ENCODE measurements around the gene PAX5.

PAX5 gene

GRCh38 chr9:36939655-36940499 lies 94.2 kb downstream of the PAX5 start:
- H3K9me3 ChIP-seq (ENCODE audit: control insufficient read depth, insufficient read depth, low read depth, low read length): no peaks in the 10 kb centered on the region
- no peak overlapping the region for H3K4me3 ChIP-seq (ENCODE audit: low read depth, low read length)
- no peaks in the 10 kb centered on the region for H3K36me3 ChIP-seq (ENCODE audit: control insufficient read depth in 2 of 2, insufficient read depth in 1 of 2, low read length in 2 of 2)
- H3K4me1 ChIP-seq (ENCODE audit: control insufficient read depth, insufficient read depth, low read length): peaks cover 4% of the 10 kb centered on the region
- POLR2A ChIA-PET: interaction anchor here (0.7 to 1.3 kb wide), 2 partner anchors 15 to 27 kb away, joined by 3 to 4 read pairs; no protein-coding TSS in a partner anchor
- CTCF ChIA-PET: no interaction called here
- no peak overlapping the region for H3K27ac ChIP-seq (ENCODE audit: extremely low read depth, low read depth, low read length)
- TF ChIP-seq ZFP37 (tag by site-specific recombination; IDR thresholded peaks at IDR 0.05) (no peak), GLIS2 (tag by site-specific recombination; IDR thresholded peaks at IDR 0.05) (no peak), ZNF292 (tag by site-specific recombination; IDR thresholded peaks at IDR 0.05; ENCODE audit: borderline replicate concordance, low read depth) (no peak), ZNF184 (tag by site-specific recombination; IDR thresholded peaks at IDR 0.05) (no peak), ZNF548 (tag by site-specific recombination; IDR thresholded peaks at IDR 0.05) (no peak), IKZF3 (tag by site-specific recombination; IDR thresholded peaks at IDR 0.05) (no peak), ZNF610 (tag by site-specific recombination; IDR thresholded peaks at IDR 0.05; ENCODE audit: borderline replicate concordance) (no peak), ZFHX2 (tag by site-specific recombination; conservative IDR thresholded peaks at IDR 0.05) (no peak), ZNF394 (tag by site-specific recombination; IDR thresholded peaks at IDR 0.05; ENCODE audit: borderline replicate concordance) (no peak), ZBTB44 (tag by site-specific recombination; IDR thresholded peaks at IDR 0.05) (0 out of 2 replicates have a peak, but pooled peaks have one; percentile 29), ZNF561 (tag by site-specific recombination; IDR thresholded peaks at IDR 0.05; ENCODE audit: borderline replicate concordance) (no peak), ZNF639 (tag by site-specific recombination; IDR thresholded peaks at IDR 0.05) (no peak), KLF16 (tag by site-specific recombination; IDR thresholded peaks at IDR 0.05) (no peak), ZNF837 (tag by site-specific recombination; IDR thresholded peaks at IDR 0.05) (no peak), ZNF645 (tag by site-specific recombination; IDR thresholded peaks at IDR 0.05) (no peak), ZNF560 (tag by site-specific recombination; IDR thresholded peaks at IDR 0.05; ENCODE audit: borderline replicate concordance) (no peak), ZNF174 (tag by site-specific recombination; IDR thresholded peaks at IDR 0.05) (no peak), GLI4 (tag by site-specific recombination; IDR thresholded peaks at IDR 0.05) (no peak), GFI1B (tag by site-specific recombination; IDR thresholded peaks at IDR 0.05) (no peak), ZNF449 (tag by site-specific recombination; IDR thresholded peaks at IDR 0.05) (no peak), ZNF280D (tag by site-specific recombination; IDR thresholded peaks at IDR 0.05) (no peak), ZNF76 (tag by site-specific recombination; IDR thresholded peaks at IDR 0.05; ENCODE audit: borderline replicate concordance, low read depth) (peak; percentile 42; the same call in 1 of the 2 replicates), PRDM1 (tag by site-specific recombination; IDR thresholded peaks at IDR 0.05) (no peak), ZNF768 (tag by site-specific recombination; IDR thresholded peaks at IDR 0.05) (no peak), ZNF335 (tag by site-specific recombination; conservative IDR thresholded peaks at IDR 0.05) (no peak), ZNF175 (tag by site-specific recombination; IDR thresholded peaks at IDR 0.05) (no peak), SP7 (tag by site-specific recombination; IDR thresholded peaks at IDR 0.05) (peak; percentile 87), SP3 (tag by site-specific recombination; IDR thresholded peaks at IDR 0.05) (no peak)

Measured in HEK293 (cell line).